Measurements from ENCODE around the gene C1orf21. TPM values are rescaled to one million over a fixed set of nuclear protein-coding genes. Genes with fewer than 3 reads are reported as not detected.
"Not testable (repeated sequence)": the region's sequence is repeated elsewhere in the genome, so short reads cannot be mapped to it uniquely, and the experiment has no call there.

The C1orf21 gene
- total and polyA plus RNA-seq, 2 donors (not counting 1 experiment from before 2014, with no cell fraction given): under 0.01 to 0.32 TPM

DNA sequence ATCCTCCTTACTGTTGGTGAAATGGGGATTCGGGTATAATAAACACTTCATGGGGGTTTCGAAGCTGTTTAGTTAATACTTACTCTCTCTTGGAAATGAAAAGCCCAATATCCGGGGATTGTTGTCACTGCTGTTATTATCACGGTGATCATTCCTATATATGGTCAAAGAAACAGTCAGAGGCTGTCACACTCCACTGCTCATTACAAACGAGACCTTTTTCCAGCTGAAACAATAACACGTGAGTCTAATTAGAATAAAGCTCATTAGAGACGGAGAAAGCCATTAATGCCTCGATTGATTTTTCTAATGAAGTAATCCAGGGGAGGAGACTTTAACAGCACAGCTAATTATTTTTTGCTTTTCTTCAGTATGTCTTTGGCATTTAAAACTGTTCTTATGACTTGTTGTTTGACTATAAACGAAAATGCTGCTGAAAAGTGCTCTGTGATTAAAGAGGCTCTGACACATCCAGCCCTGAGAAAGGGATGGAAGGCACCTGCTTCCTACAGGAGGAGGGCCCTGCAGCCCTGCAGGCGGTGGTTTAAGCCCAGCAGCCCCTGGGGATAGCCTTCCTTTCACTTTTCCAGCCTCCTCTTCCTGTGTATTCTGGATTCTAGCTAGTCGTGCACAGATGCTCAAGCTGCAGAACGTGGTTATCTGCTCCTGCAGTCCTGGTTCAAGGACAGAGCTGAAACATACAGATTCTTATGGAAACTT, 224.2 kb downstream of the C1orf21 start:
- 45% methylated on average over 5 of the region's 12 CpGs for WGBS (ENCODE audit: insufficient coverage)
- no peaks in the 10 kb centered on the region for H3K4me1 Mint-ChIP-seq
- Histone ChIP-seq H3K27ac (ENCODE audit: low read length in 2 of 2) (no peak overlapping the region), H3K27me3 (replicated peaks in 1 of 4; ENCODE audit: control extremely low read depth in 1 of 4, control insufficient read depth in 3 of 4, insufficient read depth in 4 of 4, low read length in 3 of 4) (peaks cover 0 to 3% (median 0%) of the 10 kb centered on the region in 4 experiments), H3K79me2 (ENCODE audit: control insufficient read depth, insufficient read depth, low read length) (no peaks in the 10 kb centered on the region), H3K4me2 (replicated peaks; ENCODE audit: low read depth, low read length, poor library complexity, severe bottlenecking) (no peak overlapping the region), H3K36me3 (replicated peaks in 1 of 2; ENCODE audit: control extremely low read depth in 1 of 2, control insufficient read depth in 1 of 2, extremely low read depth in 1 of 2, insufficient read depth in 2 of 2, low read length in 1 of 2) (no peaks in the 10 kb centered on the region), H2AFZ (ENCODE audit: insufficient read depth, low read depth, low read length, poor library complexity, severe bottlenecking) (no peak overlapping the region), H3K4me3 (ENCODE audit: control extremely low read depth in 1 of 5, extremely low read depth in 1 of 5, insufficient read depth in 1 of 5, low read depth in 2 of 5, low read length in 4 of 5) (no peak overlapping the region), H3K4me1 (ENCODE audit: control insufficient read depth in 2 of 2, insufficient read depth in 2 of 2, low read length in 2 of 2) (no peaks in the 10 kb centered on the region), H4K20me1 (ENCODE audit: control insufficient read depth, insufficient read depth, low read length, poor library complexity, severe bottlenecking) (no peaks in the 10 kb centered on the region), H3K9ac (ENCODE audit: low read length) (no peak overlapping the region), H3K9me3 (ENCODE audit: control extremely low read depth in 1 of 3, control insufficient read depth in 2 of 3, insufficient read depth in 1 of 3, low read length in 2 of 3) (no peaks in the 10 kb centered on the region)
- no peaks in the 10 kb centered on the region for H3K9me3 Mint-ChIP-seq (ENCODE audit: insufficient read depth)
- CTCF ChIA-PET: interaction anchor here (0.6 kb wide), 1 partner anchor 934 kb away, joined by 3 read pairs; no protein-coding TSS in a partner anchor
- TF ChIP-seq, protein P1, sequence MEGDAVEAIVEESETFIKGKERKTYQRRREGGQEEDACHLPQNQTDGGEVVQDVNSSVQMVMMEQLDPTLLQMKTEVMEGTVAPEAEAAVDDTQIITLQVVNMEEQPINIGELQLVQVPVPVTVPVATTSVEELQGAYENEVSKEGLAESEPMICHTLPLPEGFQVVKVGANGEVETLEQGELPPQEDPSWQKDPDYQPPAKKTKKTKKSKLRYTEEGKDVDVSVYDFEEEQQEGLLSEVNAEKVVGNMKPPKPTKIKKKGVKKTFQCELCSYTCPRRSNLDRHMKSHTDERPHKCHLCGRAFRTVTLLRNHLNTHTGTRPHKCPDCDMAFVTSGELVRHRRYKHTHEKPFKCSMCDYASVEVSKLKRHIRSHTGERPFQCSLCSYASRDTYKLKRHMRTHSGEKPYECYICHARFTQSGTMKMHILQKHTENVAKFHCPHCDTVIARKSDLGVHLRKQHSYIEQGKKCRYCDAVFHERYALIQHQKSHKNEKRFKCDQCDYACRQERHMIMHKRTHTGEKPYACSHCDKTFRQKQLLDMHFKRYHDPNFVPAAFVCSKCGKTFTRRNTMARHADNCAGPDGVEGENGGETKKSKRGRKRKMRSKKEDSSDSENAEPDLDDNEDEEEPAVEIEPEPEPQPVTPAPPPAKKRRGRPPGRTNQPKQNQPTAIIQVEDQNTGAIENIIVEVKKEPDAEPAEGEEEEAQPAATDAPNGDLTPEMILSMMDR (IDR thresholded peaks at IDR 0.05): no peak
- no peak for TF ChIP-seq EZH2 (IDR thresholded peaks at IDR 0.05; ENCODE audit: borderline replicate concordance, insufficient read depth, low read depth, low read length, poor library complexity, severe bottlenecking)
- H3K27ac Mint-ChIP-seq: no peak overlapping the region
- no peak for DNase-seq
- ATAC-seq (ENCODE audit: low read depth): no peak
- POLR2A ChIA-PET: no interaction called here
- intact Hi-C loops (cut with micrococcal nuclease): no loop called here
- H3K27me3 Mint-ChIP-seq: no peaks in the 10 kb centered on the region
- H3K4me3 Mint-ChIP-seq: no peak overlapping the region

DNA sequence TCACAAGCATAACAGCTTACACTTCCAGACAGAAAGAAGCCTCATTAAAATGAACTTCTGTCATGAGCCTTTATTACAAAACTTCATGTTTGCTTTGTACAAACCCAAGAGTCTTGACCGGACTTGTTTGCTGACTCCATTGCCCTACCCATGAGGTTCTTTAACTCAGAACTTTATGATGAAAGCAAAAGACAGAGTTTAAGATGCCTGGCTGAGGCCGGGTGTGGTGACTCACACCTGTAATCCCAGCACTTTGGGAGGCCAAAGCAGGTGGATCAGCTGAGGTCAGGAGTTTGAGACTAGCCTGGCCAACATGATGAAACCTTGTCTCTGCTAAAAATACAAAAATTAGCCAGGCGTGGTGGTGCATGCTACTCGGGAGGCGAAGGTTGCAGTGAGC, 225.4 kb downstream of the C1orf21 start:
- H3K4me3 ChIP-seq (ENCODE audit: control extremely low read depth in 1 of 5, extremely low read depth in 1 of 5, insufficient read depth in 1 of 5, low read depth in 2 of 5, low read length in 4 of 5); H2AFZ ChIP-seq (ENCODE audit: insufficient read depth, low read depth, low read length, poor library complexity, severe bottlenecking); H3K9me3 Mint-ChIP-seq (ENCODE audit: insufficient read depth); ATAC-seq (ENCODE audit: low read depth); intact Hi-C loops (cut with micrococcal nuclease); CTCF ChIA-PET; DNase-seq; H3K9ac ChIP-seq (ENCODE audit: low read length); H3K4me3 Mint-ChIP-seq; H3K27me3 ChIP-seq (replicated peaks in 1 of 4; ENCODE audit: control extremely low read depth in 1 of 4, control insufficient read depth in 3 of 4, insufficient read depth in 4 of 4, low read length in 3 of 4); H3K4me1 Mint-ChIP-seq; H3K9me3 ChIP-seq (ENCODE audit: control extremely low read depth in 1 of 3, control insufficient read depth in 2 of 3, insufficient read depth in 1 of 3, low read length in 2 of 3); H3K36me3 ChIP-seq (replicated peaks in 1 of 2; ENCODE audit: control extremely low read depth in 1 of 2, control insufficient read depth in 1 of 2, extremely low read depth in 1 of 2, insufficient read depth in 2 of 2, low read length in 1 of 2); H3K4me2 ChIP-seq (replicated peaks; ENCODE audit: low read depth, low read length, poor library complexity, severe bottlenecking); H3K27ac ChIP-seq (ENCODE audit: low read length in 2 of 2); POLR2A ChIA-PET; H3K79me2 ChIP-seq (ENCODE audit: control insufficient read depth, insufficient read depth, low read length); H3K27me3 Mint-ChIP-seq; H4K20me1 ChIP-seq (ENCODE audit: control insufficient read depth, insufficient read depth, low read length, poor library complexity, severe bottlenecking); H3K27ac Mint-ChIP-seq; H3K4me1 ChIP-seq (ENCODE audit: control insufficient read depth in 2 of 2, insufficient read depth in 2 of 2, low read length in 2 of 2): not testable (repeated sequence)
- 100% methylated on average over 1 of the region's 5 CpGs for WGBS (ENCODE audit: insufficient coverage)
